Measurements from ENCODE around the gene SMOC1.

GRCh38 chr14:70009961-70010360 is 130.7 kb downstream of the SMOC1 start:
- TF ChIP-seq CTCF (IDR thresholded peaks at IDR 0.05) (no peak), POLR2A (IDR thresholded peaks at IDR 0.05) (no peak), POLR2AphosphoS5 (IDR thresholded peaks at IDR 0.05) (no peak)
